PFSK-1 (cell line): ENCODE results near the gene NSUN6.

ENCODE experiments used
- POLR2AphosphoS5 ChIP-seq: IDR thresholded peaks from 2 replicates; pipeline ENCODE4 v1.6.1; 2012; ENCODE audit warnings: low read depth, mild to moderate bottlenecking, control low read depth, low read length, moderate library complexity
- SIN3A ChIP-seq: IDR thresholded peaks from 2 replicates; pipeline ENCODE4 v1.6.1; 2012; ENCODE audit warnings: mild to moderate bottlenecking, low read length, moderate library complexity, borderline replicate concordance; ENCODE audit not compliant: insufficient read depth
- TAF1 ChIP-seq: IDR thresholded peaks from 2 replicates; pipeline ENCODE4 v1.6.1; 2012; ENCODE audit warnings: low read length, control low read depth, borderline replicate concordance; ENCODE audit not compliant: insufficient read depth
- TF ChIP-seq, protein P1 (sequence below), 2 experiments: IDR thresholded peaks; 2 replicates each; pipeline versions ENCODE4 v1.6.1 to v1.8.0; 2011 to 2012; ENCODE audit warnings: low read depth in 2 of 2, low read length in 2 of 2, control low read depth in 1 of 2, inconsistent platforms in 1 of 2, mild to moderate bottlenecking in 1 of 2, moderate library complexity in 1 of 2; ENCODE audit not compliant: insufficient read depth in 1 of 2

- no peak for TF ChIP-seq SIN3A
- TF ChIP-seq, protein P1, sequence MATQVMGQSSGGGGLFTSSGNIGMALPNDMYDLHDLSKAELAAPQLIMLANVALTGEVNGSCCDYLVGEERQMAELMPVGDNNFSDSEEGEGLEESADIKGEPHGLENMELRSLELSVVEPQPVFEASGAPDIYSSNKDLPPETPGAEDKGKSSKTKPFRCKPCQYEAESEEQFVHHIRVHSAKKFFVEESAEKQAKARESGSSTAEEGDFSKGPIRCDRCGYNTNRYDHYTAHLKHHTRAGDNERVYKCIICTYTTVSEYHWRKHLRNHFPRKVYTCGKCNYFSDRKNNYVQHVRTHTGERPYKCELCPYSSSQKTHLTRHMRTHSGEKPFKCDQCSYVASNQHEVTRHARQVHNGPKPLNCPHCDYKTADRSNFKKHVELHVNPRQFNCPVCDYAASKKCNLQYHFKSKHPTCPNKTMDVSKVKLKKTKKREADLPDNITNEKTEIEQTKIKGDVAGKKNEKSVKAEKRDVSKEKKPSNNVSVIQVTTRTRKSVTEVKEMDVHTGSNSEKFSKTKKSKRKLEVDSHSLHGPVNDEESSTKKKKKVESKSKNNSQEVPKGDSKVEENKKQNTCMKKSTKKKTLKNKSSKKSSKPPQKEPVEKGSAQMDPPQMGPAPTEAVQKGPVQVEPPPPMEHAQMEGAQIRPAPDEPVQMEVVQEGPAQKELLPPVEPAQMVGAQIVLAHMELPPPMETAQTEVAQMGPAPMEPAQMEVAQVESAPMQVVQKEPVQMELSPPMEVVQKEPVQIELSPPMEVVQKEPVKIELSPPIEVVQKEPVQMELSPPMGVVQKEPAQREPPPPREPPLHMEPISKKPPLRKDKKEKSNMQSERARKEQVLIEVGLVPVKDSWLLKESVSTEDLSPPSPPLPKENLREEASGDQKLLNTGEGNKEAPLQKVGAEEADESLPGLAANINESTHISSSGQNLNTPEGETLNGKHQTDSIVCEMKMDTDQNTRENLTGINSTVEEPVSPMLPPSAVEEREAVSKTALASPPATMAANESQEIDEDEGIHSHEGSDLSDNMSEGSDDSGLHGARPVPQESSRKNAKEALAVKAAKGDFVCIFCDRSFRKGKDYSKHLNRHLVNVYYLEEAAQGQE (IDR thresholded peaks at IDR 0.05; ENCODE audit: insufficient read depth in 1 of 2, low read depth in 2 of 2, low read length in 2 of 2) = no peak
- TF ChIP-seq TAF1 = no peak
- TF ChIP-seq POLR2AphosphoS5 = no peak
These were observed 123.1 kb downstream of the NSUN6 start for GRCh38 chr10:18528292-18528691.
